ENCODE measurements around the gene TUBGCP2.
"Not testable (repeated sequence)": the region's sequence is repeated elsewhere in the genome, so short reads cannot be mapped to it uniquely, and the experiment has no call there.

Gene TUBGCP2

GRCh38 chr10:133237588-133238465 is 70.8 kb downstream of the TUBGCP2 start, which contains the start of gene VENTX:
Gene VENTX, plus strand, starts transcription at chr10:133237855. Its CDS starts 60 bp downstream, at chr10:133237915.
- no peak for DNase-seq (ENCODE audit: low read depth, low spot score)
- no peak within 1 kb of the TSS for H3K27ac ChIP-seq
- H3K4me3 ChIP-seq = no peak within 1 kb of the TSS

DNA sequence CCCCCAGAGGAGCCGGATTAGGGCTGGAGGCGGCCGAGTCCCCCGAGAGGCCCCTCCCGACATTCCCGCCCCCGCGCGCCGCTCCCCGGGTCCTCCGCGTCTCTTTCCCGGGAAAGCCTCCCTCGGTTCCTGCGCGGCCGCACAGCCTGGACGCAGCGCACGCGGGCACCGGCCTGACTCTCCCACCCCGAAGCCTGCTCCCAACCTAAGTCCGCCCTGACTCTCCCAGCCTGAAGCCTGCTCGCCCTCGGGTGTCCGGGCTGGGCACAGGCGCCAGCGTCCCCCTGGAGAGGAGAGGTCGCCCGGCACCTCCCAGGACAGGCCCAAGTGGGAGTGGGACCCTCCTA is 71.5 kb downstream of the TUBGCP2 start:
- Histone ChIP-seq H3K4me3 (no peak overlapping the region), H3K36me3 (ENCODE audit: insufficient read depth, low read length) (no peaks in the 10 kb centered on the region), H3K27ac (no peak overlapping the region), H3K9me3 (ENCODE audit: low read depth, low read length) (no peaks in the 10 kb centered on the region), H3K9ac (ENCODE audit: insufficient read length) (no peak overlapping the region)
- DNase-seq (ENCODE audit: low read depth, low spot score) = no peak
- TF ChIP-seq EZH2 (IDR thresholded peaks at IDR 0.05) = no peak
- TF ChIP-seq FOXP2 (optimal IDR thresholded peaks at IDR 0.05; ENCODE audit: control extremely low read depth, extremely low read length, insufficient read depth) = no peak
- TF ChIP-seq POLR2AphosphoS5 (IDR thresholded peaks at IDR 0.05; ENCODE audit: borderline replicate concordance, low read depth, low read length) = no peak

More at GRCh38 chr10:133237588-133238465, 70.8 kb downstream of the TUBGCP2 start, which contains the start of gene VENTX:
- Histone ChIP-seq H3K9ac (ENCODE audit: insufficient read length) (no peak within 1 kb of the TSS), H3K9me3 (ENCODE audit: low read depth, low read length) (no peaks in the 10 kb centered on the region), H3K36me3 (ENCODE audit: insufficient read depth, low read length) (no peaks in the 10 kb centered on the region)
- TF ChIP-seq FOXP2 (optimal IDR thresholded peaks at IDR 0.05; ENCODE audit: control extremely low read depth, extremely low read length, insufficient read depth) (no peak), POLR2AphosphoS5 (IDR thresholded peaks at IDR 0.05; ENCODE audit: borderline replicate concordance, low read depth, low read length) (no peak), EZH2 (IDR thresholded peaks at IDR 0.05) (no peak)

- Histone ChIP-seq H3K9me3 (ENCODE audit: low read depth, low read length) (no peaks in the 10 kb centered on the region), H3K4me3 (no peak overlapping the region), H3K9ac (ENCODE audit: insufficient read length) (no peak overlapping the region), H3K36me3 (ENCODE audit: insufficient read depth, low read length) (no peaks in the 10 kb centered on the region), H3K27ac (no peak overlapping the region)
- no peak for DNase-seq (ENCODE audit: low read depth, low spot score)
- TF ChIP-seq FOXP2 (optimal IDR thresholded peaks at IDR 0.05; ENCODE audit: control extremely low read depth, extremely low read length, insufficient read depth) (no peak), EZH2 (IDR thresholded peaks at IDR 0.05) (no peak), POLR2AphosphoS5 (IDR thresholded peaks at IDR 0.05; ENCODE audit: borderline replicate concordance, low read depth, low read length) (no peak)
These were observed 72.1 kb downstream of the TUBGCP2 start for GRCh38 chr10:133236401-133237240.

- no peak overlapping the region for H3K4me3 ChIP-seq
- DNase-seq (ENCODE audit: low read depth, low spot score) = no peak
- TF ChIP-seq POLR2AphosphoS5 (IDR thresholded peaks at IDR 0.05; ENCODE audit: borderline replicate concordance, low read depth, low read length) = no peak
- no peak for TF ChIP-seq FOXP2 (optimal IDR thresholded peaks at IDR 0.05; ENCODE audit: control extremely low read depth, extremely low read length, insufficient read depth)
- no peak for TF ChIP-seq EZH2 (IDR thresholded peaks at IDR 0.05)
- no peaks in the 10 kb centered on the region for H3K36me3 ChIP-seq (ENCODE audit: insufficient read depth, low read length)
- H3K9ac ChIP-seq (ENCODE audit: insufficient read length) = no peak overlapping the region
- H3K27ac ChIP-seq = no peak overlapping the region
- no peaks in the 10 kb centered on the region for H3K9me3 ChIP-seq (ENCODE audit: low read depth, low read length)
These were observed 72.7 kb downstream of the TUBGCP2 start for GRCh38 chr10:133235932-133236331.

GRCh38 chr10:133235265-133235855 is 73.3 kb downstream of the TUBGCP2 start:
- Histone ChIP-seq H3K4me3 (no peak overlapping the region), H3K36me3 (ENCODE audit: insufficient read depth, low read length) (no peaks in the 10 kb centered on the region), H3K9ac (ENCODE audit: insufficient read length) (no peak overlapping the region), H3K27ac (no peak overlapping the region), H3K9me3 (ENCODE audit: low read depth, low read length) (no peaks in the 10 kb centered on the region)
- no peak for DNase-seq (ENCODE audit: low read depth, low spot score)
- TF ChIP-seq POLR2AphosphoS5 (IDR thresholded peaks at IDR 0.05; ENCODE audit: borderline replicate concordance, low read depth, low read length) = no peak
- no peak for TF ChIP-seq FOXP2 (optimal IDR thresholded peaks at IDR 0.05; ENCODE audit: control extremely low read depth, extremely low read length, insufficient read depth)
- TF ChIP-seq EZH2 (IDR thresholded peaks at IDR 0.05) = no peak

DNA sequence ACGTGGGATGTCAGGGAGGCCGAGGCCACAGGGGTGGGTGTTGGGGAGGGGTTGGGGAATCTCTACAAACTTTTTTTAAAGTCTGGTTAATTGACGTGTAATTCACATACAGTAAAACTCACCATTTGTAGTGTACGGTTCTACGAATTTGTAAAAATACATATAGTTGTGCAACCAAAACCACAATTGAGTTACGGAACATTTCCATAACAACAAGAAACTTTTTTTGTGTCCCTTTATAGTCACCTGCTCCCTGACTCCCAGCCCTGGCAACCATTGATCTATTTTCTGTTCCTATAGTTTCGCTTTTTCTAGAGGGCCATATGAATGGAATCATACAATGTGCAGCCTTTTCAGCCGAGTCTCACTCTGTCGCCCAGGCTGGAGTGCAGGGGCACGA is 73.9 kb downstream of the TUBGCP2 start:
- not testable (repeated sequence) for H3K9ac ChIP-seq (ENCODE audit: insufficient read length); DNase-seq (ENCODE audit: low read depth, low spot score); H3K4me3 ChIP-seq

GRCh38 chr10:133231946-133232574 is 76.6 kb downstream of the TUBGCP2 start:
- Histone ChIP-seq H3K9me3 (ENCODE audit: low read depth, low read length) (no peaks in the 10 kb centered on the region), H3K9ac (ENCODE audit: insufficient read length) (no peak overlapping the region), H3K27ac (no peak overlapping the region), H3K4me3 (no peak overlapping the region), H3K36me3 (ENCODE audit: insufficient read depth, low read length) (no peaks in the 10 kb centered on the region)
- no peak for DNase-seq (ENCODE audit: low read depth, low spot score)
- no peak for TF ChIP-seq FOXP2 (optimal IDR thresholded peaks at IDR 0.05; ENCODE audit: control extremely low read depth, extremely low read length, insufficient read depth)
- no peak for TF ChIP-seq POLR2AphosphoS5 (IDR thresholded peaks at IDR 0.05; ENCODE audit: borderline replicate concordance, low read depth, low read length)
- no peak for TF ChIP-seq EZH2 (IDR thresholded peaks at IDR 0.05)

More for the DNA sequence above, 73.9 kb downstream of the TUBGCP2 start:
- not testable (repeated sequence) for H3K27ac ChIP-seq; H3K9me3 ChIP-seq (ENCODE audit: low read depth, low read length); H3K36me3 ChIP-seq (ENCODE audit: insufficient read depth, low read length)

All from SK-N-MC (cell line).